ENCODE data around the gene LILRB5.
"Not testable (repeated sequence)": the region's sequence is repeated elsewhere in the genome, so short reads cannot be mapped to it uniquely, and the experiment has no call there.

DNA sequence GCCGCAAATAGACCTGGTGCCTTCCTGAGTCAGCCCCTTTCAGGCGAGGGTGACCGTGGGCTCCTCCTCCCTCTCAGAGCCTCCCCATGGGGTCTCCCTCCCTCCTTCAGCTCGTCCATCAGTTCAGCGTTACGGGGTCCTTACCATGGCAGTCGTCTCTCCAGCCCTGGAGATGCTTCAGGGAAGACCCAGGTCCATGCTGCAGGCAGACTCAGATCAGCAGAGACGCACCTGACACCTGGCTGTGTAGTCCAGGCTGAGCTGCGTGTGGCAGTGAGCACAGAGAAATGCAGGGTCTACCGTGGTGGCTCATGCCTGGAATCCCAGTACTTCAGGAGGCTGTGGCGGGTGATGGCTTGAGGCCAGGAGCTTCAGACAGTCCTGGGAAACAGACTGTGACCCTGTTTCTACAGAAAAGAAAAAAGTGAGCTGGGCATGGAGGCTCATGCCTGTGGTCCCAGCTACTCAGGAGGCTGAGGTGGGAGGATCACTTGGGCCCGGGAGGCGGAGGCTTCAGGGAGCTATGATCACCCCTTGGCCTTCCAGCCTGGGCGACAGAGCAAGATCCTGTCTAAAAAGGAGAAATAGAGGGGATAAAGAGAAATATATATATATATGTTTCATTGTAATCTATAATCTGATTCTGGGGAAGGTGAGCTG, 33.7 kb downstream of the LILRB5 start:
- TF ChIP-seq, protein P1, sequence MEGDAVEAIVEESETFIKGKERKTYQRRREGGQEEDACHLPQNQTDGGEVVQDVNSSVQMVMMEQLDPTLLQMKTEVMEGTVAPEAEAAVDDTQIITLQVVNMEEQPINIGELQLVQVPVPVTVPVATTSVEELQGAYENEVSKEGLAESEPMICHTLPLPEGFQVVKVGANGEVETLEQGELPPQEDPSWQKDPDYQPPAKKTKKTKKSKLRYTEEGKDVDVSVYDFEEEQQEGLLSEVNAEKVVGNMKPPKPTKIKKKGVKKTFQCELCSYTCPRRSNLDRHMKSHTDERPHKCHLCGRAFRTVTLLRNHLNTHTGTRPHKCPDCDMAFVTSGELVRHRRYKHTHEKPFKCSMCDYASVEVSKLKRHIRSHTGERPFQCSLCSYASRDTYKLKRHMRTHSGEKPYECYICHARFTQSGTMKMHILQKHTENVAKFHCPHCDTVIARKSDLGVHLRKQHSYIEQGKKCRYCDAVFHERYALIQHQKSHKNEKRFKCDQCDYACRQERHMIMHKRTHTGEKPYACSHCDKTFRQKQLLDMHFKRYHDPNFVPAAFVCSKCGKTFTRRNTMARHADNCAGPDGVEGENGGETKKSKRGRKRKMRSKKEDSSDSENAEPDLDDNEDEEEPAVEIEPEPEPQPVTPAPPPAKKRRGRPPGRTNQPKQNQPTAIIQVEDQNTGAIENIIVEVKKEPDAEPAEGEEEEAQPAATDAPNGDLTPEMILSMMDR (IDR thresholded peaks at IDR 0.05; ENCODE audit: insufficient read depth, low read length, poor library complexity, severe bottlenecking) = not testable (repeated sequence)
- not testable (repeated sequence) for TF ChIP-seq EZH2phosphoT487 (conservative IDR thresholded peaks at IDR 0.05; ENCODE audit: low read length)
